IPS DF 6.9 (cell line): ENCODE data around the gene PIGN.

Experiments
- DNase-seq: peaks from one replicate; pipeline ENCODE4 v3.0.0-alpha.2; 2013; ENCODE audit warnings: low read depth, low spot score
- H3K27ac ChIP-seq: one replicate; pipeline ENCODE4 v1.5.1; 2013; ENCODE audit warnings: low read length, control low read depth
- H3K27me3 ChIP-seq: 2 replicates; pipeline ENCODE4 v1.6.1; 2013; ENCODE audit warnings: mild to moderate bottlenecking, low read length; ENCODE audit not compliant: control insufficient read depth, insufficient read depth
- H3K36me3 ChIP-seq: 2 replicates; pipeline ENCODE4 v1.6.1; 2013; ENCODE audit warnings: low read length; ENCODE audit not compliant: control insufficient read depth, insufficient read depth
- H3K4me1 ChIP-seq: 2 replicates; pipeline ENCODE4 v1.6.1; 2013; ENCODE audit warnings: low read length; ENCODE audit not compliant: control insufficient read depth, insufficient read depth
- H3K4me3 ChIP-seq: 2 replicates; pipeline ENCODE4 v1.5.1; 2013; ENCODE audit warnings: mild to moderate bottlenecking, low read length
- H3K9me3 ChIP-seq: 2 replicates; pipeline ENCODE4 v1.6.1; 2013; ENCODE audit warnings: low read length, inconsistent platforms; ENCODE audit not compliant: control insufficient read depth, insufficient read depth
- WGBS: extraction: QIAGEN DNeasy Blood & Tissue Kit; methylation state at CpG from one replicate; pipeline ENCODE4 v1.1.7; 2013; ENCODE audit warnings: mixed read lengths, missing lambda C conversion rate; ENCODE audit not compliant: insufficient read length, insufficient coverage; 5-methylcytosine and 5-hydroxymethylcytosine counted together

PIGN gene

DNA sequence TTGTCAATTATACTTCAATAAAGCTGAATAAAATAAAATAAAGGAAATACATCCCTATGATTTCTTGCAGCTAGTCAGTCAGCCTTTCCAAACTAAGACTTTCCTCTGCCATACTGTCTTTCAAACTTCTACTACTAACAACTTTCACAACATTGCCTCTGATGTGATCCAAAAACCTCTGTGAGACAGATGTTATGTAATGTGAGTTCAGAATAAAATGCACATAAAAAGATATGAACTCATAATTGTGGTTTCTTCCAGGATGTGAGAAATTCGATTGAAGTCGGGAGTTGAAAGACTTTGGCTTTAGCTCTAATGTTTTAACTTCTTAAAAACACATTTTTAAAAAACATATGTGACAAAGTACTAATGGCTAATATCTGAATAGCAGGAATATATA lies 98.7 kb downstream of the PIGN start:
- DNase-seq: no peak
- Histone ChIP-seq H3K9me3 (no peaks in the 10 kb centered on the region), H3K4me1 (no peaks in the 10 kb centered on the region), H3K27ac (no peak overlapping the region), H3K27me3 (no peaks in the 10 kb centered on the region), H3K4me3 (no peak overlapping the region), H3K36me3 (no peaks in the 10 kb centered on the region)
- no CpG with 5 or more reads among the region's 2 CpGs for WGBS

DNA sequence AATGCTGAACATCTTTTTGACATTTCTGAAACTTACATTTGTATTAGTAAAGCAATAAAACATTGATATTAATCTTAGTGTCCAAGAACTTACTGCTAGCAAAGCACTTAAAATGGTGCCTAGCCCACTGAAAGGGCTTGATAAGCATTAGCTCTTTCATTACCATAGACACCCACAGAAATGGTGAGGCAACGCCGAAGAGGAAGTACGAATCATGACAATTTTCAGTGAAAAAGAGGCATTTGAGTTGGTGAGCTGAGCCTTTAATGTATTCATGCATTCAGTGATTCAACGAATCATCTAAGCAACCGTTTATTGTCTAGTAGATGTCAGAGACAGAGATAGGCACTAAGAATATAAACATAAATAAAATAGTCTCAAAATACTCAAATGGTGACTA lies 101.1 kb downstream of the PIGN start:
- Histone ChIP-seq H3K27me3 (no peaks in the 10 kb centered on the region), H3K9me3 (no peaks in the 10 kb centered on the region), H3K4me3 (no peak overlapping the region), H3K4me1 (no peaks in the 10 kb centered on the region), H3K36me3 (no peaks in the 10 kb centered on the region), H3K27ac (no peak overlapping the region)
- DNase-seq: no peak
- no CpG with 5 or more reads among the region's 5 CpGs for WGBS

DNA sequence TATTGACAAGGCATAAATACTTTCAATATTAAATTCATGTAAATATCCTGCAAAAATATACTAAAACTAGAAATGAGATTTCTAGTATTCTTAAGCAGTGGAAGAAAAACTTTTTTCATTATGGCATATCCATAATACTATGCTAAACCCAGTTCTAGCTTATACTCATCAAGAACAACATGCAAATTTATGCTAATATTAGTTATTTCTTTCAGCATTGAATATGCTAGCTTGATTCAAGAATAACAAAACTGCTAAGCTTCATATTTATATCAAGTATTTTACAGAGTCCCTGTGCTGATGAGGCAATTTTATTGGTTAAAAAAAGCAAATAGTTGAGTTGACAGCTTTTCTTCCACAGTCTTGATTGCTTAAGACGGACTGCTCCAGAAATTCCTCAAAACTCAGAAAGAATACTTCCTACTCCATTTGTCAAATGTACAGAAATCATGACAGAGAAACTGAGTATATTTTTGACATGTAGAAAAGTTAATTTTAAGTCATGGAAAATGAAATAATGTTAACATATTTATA lies 105.0 kb downstream of the PIGN start:
- no CpG with 5 or more reads among the region's 1 CpG for WGBS
- Histone ChIP-seq H3K9me3 (no peaks in the 10 kb centered on the region), H3K36me3 (no peaks in the 10 kb centered on the region), H3K4me1 (no peaks in the 10 kb centered on the region), H3K27ac (no peak overlapping the region), H3K4me3 (no peak overlapping the region), H3K27me3 (no peaks in the 10 kb centered on the region)
- DNase-seq: no peak

DNA sequence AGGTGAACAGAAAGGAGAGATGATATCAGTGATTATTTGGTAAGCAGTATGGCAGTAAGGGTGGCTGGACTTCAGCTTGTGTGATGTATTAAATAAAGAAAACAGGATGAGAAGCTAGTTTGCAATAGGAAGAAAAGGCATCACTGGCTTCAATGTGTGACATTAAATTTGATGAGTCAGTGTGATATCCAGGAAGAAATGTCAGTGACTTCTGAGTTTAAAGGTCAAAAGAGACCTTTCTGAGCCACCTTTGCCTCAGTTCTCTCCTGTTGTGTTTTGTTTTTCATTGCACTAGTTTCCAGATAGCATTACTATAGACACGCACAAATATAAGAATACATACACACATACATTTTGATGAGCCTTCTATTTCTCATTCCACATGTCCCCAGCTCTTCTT lies 105.6 kb downstream of the PIGN start:
- H3K36me3 ChIP-seq: no peaks in the 10 kb centered on the region
- WGBS: no CpG with 5 or more reads among the region's 1 CpG
- no peak for DNase-seq
- no peak overlapping the region for H3K27ac ChIP-seq
- no peaks in the 10 kb centered on the region for H3K4me1 ChIP-seq
- no peak overlapping the region for H3K4me3 ChIP-seq
- H3K9me3 ChIP-seq: no peaks in the 10 kb centered on the region
- no peaks in the 10 kb centered on the region for H3K27me3 ChIP-seq

DNA sequence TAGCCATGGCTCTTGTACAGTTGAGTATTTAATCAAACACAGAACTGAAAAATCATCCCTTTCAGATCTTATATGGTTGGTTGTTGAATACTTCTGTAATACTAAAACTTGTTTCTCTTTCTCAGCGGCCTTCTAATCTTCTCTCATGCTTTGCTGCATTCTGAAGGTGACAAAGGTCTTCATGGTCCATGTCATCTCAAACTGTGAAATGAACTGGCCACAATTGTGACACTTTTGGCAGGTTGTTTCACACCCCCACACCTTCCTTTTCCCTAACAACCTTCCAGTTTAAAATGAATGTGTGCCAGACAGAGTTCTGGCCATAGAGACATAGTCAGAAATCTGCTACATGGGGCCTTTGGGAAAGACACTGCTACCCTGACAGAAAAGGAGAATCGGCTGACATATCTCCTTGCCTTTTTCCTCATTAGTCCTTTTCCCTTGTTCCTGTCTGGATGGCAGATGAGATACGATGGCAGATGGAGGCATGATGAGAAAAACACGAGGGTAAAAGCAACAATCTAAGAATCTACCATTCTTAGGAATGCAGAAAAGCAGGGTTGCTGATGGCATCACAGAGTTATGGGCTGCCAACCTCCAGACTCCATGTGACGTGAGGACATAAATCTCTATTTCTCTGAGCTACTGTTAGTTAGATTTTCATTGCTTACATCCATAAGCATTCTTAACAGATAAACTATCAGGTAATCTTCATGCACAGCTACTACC lies 106.5 kb downstream of the PIGN start:
- H3K27me3 ChIP-seq: no peaks in the 10 kb centered on the region
- H3K36me3 ChIP-seq: no peaks in the 10 kb centered on the region
- no CpG with 5 or more reads among the region's 5 CpGs for whole genome bisulfite sequencing
- no peaks in the 10 kb centered on the region for H3K4me1 ChIP-seq
- H3K27ac ChIP-seq: no peak overlapping the region
- no peaks in the 10 kb centered on the region for H3K9me3 ChIP-seq
- DNase-seq: no peak
- no peak overlapping the region for H3K4me3 ChIP-seq

DNA sequence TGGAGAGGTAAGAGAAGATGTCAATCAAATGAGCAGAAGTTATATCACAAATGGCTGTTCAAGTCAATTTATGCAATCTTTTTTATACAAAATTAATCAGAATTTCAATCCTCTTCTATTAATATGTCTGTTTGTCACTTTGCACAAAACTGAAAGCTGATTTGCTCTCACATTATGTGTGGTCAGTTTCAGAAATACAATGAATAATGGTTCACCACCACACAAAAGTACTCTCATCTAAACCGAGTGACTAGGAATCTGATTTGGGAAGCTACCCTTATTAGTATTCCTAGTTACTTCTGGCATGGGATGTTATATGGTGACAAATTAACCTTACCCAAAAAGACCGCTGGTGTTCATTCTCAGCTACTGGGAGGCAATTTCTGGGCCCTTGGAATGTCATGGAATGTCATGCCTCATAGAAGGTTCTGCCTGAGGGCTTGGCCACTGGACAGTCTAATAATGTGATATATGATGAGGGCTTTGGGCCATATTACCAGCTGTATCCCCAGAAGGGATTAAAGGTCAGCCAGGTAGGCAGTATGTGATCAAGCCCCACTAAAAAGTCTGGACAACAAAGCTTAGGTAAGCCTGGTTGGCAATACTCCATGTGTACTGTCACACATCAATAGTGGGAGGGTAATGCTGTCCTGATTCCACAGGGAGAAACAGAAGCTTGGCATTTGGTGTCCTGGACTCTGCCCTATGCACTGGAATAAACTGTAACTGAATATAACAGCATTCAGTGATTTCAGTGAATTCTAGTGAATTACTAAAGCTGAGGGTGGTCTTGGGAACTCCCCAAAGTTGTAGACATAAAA lies 113.2 kb downstream of the PIGN start:
- Histone ChIP-seq H3K27me3 (no peaks in the 10 kb centered on the region), H3K36me3 (no peaks in the 10 kb centered on the region), H3K4me3 (no peak overlapping the region), H3K4me1 (no peaks in the 10 kb centered on the region), H3K27ac (no peak overlapping the region), H3K9me3 (no peaks in the 10 kb centered on the region)
- no CpG with 5 or more reads among the region's 2 CpGs for WGBS
- DNase-seq: no peak

DNA sequence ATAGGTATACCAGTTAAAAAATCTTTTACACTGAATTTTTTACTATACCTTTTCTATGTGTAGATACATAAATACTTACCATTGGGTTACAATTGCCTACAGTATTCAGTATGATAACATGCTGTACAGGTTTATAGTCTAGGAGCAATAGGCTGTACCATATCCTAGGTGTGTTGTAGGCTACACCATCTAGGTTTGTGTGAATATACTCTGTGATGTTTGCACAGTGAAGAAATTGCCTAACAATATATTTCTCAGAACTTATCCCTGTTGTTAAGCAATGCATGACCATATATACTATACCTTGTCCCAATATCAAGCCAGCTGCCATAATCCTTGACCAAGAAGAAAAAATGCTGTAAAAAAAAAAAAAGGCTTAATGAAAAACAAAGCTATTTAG lies 114.5 kb downstream of the PIGN start:
- no peaks in the 10 kb centered on the region for H3K4me1 ChIP-seq
- no peak overlapping the region for H3K27ac ChIP-seq
- H3K9me3 ChIP-seq: no peaks in the 10 kb centered on the region
- H3K36me3 ChIP-seq: no peaks in the 10 kb centered on the region
- H3K4me3 ChIP-seq: no peak overlapping the region
- DNase-seq: no peak
- H3K27me3 ChIP-seq: no peaks in the 10 kb centered on the region

DNA sequence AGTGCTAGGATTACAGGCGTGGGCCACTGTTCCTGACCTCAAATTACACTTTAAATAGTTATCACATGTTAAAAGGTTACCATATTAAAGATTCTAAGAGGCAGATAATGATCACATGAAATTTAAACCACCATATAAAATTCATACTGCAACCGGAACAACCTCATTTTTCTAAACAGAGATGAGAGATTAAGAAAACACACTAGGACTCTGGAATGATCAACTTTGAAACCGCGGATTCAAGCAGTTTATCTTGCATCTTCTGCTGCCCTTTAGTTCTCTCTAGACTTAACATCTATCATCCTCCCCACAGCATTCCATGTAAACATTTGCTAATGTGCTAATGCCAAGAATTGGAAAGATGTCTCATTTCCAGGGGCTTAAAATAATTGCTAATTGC lies 115.8 kb downstream of the PIGN start:
- Histone ChIP-seq H3K27me3 (no peaks in the 10 kb centered on the region), H3K4me3 (no peak overlapping the region), H3K27ac (no peak overlapping the region), H3K9me3 (no peaks in the 10 kb centered on the region), H3K4me1 (no peaks in the 10 kb centered on the region), H3K36me3 (no peaks in the 10 kb centered on the region)
- DNase-seq: no peak
- no CpG with 5 or more reads among the region's 4 CpGs for WGBS

DNA sequence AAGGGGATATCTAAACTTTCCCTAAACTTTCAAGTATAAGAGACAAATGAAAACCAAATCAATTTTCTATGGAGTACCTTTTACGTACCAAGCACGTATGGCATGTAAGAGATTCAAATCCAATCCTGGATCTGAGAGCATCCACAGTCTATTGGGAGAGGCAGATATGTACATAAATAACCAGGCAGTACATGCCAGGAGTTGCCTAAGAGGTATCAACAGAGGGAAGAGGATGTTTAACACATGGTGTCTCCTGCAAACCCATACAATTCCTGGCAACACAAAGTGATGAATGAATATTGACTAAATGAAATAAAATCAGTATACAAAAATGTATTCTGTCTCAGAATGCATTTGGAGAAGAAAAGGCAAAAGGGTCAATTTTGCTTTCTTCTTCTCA lies 116.6 kb downstream of the PIGN start:
- Histone ChIP-seq H3K4me1 (no peaks in the 10 kb centered on the region), H3K27ac (no peak overlapping the region)
- WGBS: no CpG with 5 or more reads among the region's 2 CpGs

DNA sequence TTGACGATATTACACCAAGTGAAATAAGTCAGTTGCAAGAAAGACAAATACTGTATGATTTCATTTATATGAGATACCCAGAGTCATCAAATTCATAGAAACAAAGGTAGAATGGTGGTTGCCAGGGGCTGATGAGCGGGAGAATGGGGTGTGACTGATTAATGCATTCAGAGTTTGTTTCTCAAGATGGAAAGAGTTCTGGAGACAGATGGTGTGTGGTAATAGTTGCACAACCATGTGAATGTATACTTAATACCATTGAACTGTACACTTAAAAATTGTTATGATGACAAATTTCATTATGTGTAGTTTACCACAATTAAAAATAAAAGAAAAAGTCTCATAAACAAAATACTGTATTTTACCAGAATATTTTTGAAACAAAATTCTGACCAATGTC lies 117.3 kb downstream of the PIGN start:
- no peak overlapping the region for H3K27ac ChIP-seq
- no peaks in the 10 kb centered on the region for H3K36me3 ChIP-seq
- no peaks in the 10 kb centered on the region for H3K27me3 ChIP-seq
- H3K9me3 ChIP-seq: no peaks in the 10 kb centered on the region
- no peaks in the 10 kb centered on the region for H3K4me1 ChIP-seq
- no peak overlapping the region for H3K4me3 ChIP-seq
- no peak for DNase-seq
- WGBS: no CpG with 5 or more reads among the region's 2 CpGs

More for the DNA sequence above, 116.6 kb downstream of the PIGN start:
- Histone ChIP-seq H3K27me3 (no peaks in the 10 kb centered on the region), H3K36me3 (no peaks in the 10 kb centered on the region), H3K4me3 (no peak overlapping the region), H3K9me3 (no peaks in the 10 kb centered on the region)
- DNase-seq: no peak
